IPS-18a (cell line): ENCODE results near the gene ARTN.

Experiments
- H3K27ac ChIP-seq: one replicate; pipeline ENCODE4 v1.5.1; 2013; ENCODE audit warnings: low read length
- H3K27me3 ChIP-seq: one replicate; pipeline ENCODE4 v1.6.1; 2013; ENCODE audit warnings: mild to moderate bottlenecking, low read length; ENCODE audit not compliant: control insufficient read depth, insufficient read depth
- H3K36me3 ChIP-seq: one replicate; pipeline ENCODE4 v1.6.1; 2013; ENCODE audit warnings: low read depth, low read length; ENCODE audit not compliant: control insufficient read depth
- H3K4me1 ChIP-seq: one replicate; pipeline ENCODE4 v1.6.1; 2013; ENCODE audit warnings: low read depth, low read length; ENCODE audit not compliant: control insufficient read depth
- H3K4me3 ChIP-seq: one replicate; pipeline ENCODE4 v1.5.1; 2013; ENCODE audit warnings: low read length
- H3K9ac ChIP-seq: one replicate; pipeline ENCODE4 v1.6.1; 2013; ENCODE audit warnings: mild to moderate bottlenecking, low read length, moderate library complexity
- H3K9me3 ChIP-seq: one replicate; pipeline ENCODE4 v1.6.1; 2013; ENCODE audit warnings: low read depth, low read length; ENCODE audit not compliant: control insufficient read depth

The ARTN gene

DNA sequence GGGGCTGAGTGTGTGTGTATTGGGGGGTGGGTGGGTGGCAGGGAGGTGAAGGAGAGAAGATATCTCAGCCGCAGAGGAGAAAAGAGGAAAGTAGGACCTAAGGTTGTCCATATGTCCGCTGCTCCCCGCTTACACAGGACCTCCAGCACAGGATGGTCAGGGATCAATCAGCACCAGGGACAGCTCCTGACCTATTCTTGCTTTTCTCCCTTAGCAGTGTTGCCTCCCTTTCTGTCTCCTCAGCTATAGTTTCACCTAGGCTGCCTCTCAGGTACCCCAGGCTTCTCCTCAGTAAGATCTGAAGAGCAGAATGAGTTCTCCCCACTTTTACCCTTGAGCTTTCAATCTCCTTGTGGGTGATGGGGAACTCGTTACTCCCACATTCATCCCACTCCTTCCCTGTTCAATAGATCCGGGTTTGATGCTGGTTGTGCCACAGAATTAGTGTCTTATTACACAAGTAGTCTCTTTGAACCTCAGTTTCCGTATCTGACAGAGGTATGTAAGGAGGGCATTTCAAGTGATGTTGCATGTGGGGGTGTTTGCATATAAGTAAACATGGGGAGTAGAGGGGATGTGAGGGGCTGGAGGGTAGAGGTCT is 34.8 kb downstream of the ARTN start:
- Histone ChIP-seq H3K9ac (no peak overlapping the region), H3K27ac (no peak overlapping the region), H3K36me3 (peaks cover 19% of the 10 kb centered on the region), H3K27me3 (no peaks in the 10 kb centered on the region), H3K9me3 (no peaks in the 10 kb centered on the region), H3K4me1 (peaks cover 3% of the 10 kb centered on the region), H3K4me3 (no peak overlapping the region)

DNA sequence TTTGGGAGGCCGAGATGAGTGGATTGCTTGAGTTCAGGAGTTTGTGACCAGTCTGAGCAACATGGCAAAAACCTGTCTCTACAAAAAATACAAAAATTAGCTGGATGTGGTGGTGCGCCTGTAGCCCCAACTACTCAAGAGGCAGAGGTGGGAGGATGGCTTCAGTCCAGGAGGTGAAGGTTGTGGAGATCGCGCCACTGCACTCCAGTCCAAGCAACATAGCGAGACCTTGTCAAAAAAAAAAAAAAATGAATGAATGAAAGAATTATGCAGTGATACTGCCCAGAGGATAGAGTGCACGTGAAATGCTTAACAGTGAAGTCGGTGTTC is 35.8 kb downstream of the ARTN start:
- peak overlapping the region; percentile 91 for H3K4me3 ChIP-seq
- no peak overlapping the region for H3K27ac ChIP-seq
- H3K9me3 ChIP-seq = no peaks in the 10 kb centered on the region

DNA sequence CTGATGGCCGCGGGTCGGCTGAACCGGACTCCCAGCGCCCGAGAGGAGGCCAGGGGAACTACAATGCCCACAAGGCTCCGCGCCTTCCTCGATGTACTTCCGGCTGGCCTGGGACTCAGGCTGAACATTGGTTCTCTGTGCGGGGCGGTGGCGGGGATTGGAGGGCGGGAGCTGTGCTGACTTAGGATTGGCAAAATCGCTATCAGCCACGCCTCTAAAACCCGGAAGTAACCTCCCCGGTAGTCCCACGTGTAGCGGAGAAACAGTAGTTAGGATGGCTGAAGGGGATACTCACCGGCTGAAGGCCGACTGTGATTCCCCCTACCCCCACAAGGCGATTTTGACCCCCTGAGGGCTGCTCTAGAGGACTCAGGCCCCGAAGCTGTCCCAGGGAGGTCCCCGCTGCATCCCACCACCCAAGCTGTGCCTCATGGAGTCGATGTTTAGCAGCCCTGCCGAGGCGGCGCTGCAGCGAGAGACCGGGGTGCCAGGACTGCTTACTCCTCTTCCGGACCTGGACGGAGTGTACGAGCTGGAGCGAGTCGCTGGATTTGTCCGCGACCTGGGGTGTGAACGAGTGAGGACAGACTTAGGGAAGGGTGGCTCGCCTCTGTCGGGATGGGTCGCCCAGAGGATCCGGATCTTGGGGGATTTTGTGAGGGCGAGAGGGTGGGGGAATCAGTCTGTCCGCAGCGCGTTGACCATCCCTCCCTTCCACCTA is 36.3 kb downstream of the ARTN start, which contains the start of gene DPH2:
Gene DPH2 (plus strand): TSS at position 265 of the 721 bp plus-strand sequence. CDS start 166 bp downstream, at position 431.
- peak within 1 kb of the TSS; percentile 91 for H3K4me3 ChIP-seq
- H3K27me3 ChIP-seq = no peaks in the 10 kb centered on the region
- H3K27ac ChIP-seq = no peak within 1 kb of the TSS
- peaks cover 19% of the 10 kb centered on the region for H3K36me3 ChIP-seq
- H3K4me1 ChIP-seq = peaks cover 11% of the 10 kb centered on the region
- peak within 1 kb of the TSS; percentile 81 for H3K9ac ChIP-seq
- no peaks in the 10 kb centered on the region for H3K9me3 ChIP-seq

More for the DNA sequence above, 35.8 kb downstream of the ARTN start:
- Histone ChIP-seq H3K4me1 (peaks cover 11% of the 10 kb centered on the region), H3K36me3 (peaks cover 19% of the 10 kb centered on the region), H3K9ac (no peak overlapping the region), H3K27me3 (no peaks in the 10 kb centered on the region)

DNA sequence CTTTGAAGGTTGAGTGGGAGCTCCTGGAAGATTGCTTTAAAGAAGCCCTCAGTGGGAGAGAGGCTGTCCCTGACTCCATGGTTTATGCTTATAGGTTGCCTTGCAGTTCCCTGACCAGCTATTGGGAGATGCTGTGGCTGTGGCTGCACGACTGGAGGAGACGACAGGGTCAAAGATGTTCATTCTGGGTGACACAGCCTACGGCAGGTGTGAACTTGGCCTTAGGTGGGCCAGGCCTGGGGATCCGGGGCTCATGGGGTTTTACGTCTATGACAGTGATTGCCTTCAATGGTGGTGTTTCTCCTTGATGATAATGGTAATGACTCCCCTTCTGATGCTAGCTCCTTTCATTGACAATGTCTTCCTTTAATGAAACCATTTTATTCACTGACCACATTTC is 36.9 kb downstream of the ARTN start:
- Histone ChIP-seq H3K27ac (no peak overlapping the region), H3K9me3 (no peaks in the 10 kb centered on the region), H3K4me1 (peaks cover 11% of the 10 kb centered on the region), H3K27me3 (no peaks in the 10 kb centered on the region), H3K4me3 (peak overlapping the region; percentile 91), H3K9ac (peak overlapping the region; percentile 81), H3K36me3 (peaks cover 19% of the 10 kb centered on the region)

DNA sequence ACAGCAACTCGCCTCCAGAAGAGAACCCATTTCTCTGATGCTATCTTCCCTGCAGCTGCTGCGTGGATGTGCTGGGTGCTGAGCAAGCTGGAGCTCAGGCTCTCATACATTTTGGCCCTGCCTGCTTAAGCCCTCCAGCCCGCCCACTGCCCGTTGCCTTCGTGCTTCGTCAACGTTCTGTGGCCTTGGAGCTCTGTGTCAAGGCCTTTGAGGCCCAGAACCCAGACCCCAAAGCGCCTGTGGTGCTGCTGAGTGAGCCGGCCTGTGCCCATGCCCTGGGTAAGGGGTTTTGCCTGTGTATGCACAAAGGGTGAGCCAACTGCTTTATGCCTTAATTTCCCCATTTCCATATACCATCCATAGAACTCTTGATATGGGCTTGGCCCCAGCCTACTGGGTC is 37.3 kb downstream of the ARTN start:
- no peaks in the 10 kb centered on the region for H3K27me3 ChIP-seq
- peak overlapping the region; percentile 81 for H3K9ac ChIP-seq
- peaks cover 19% of the 10 kb centered on the region for H3K36me3 ChIP-seq
- H3K27ac ChIP-seq = no peak overlapping the region
- H3K4me3 ChIP-seq = peak overlapping the region; percentile 91
- no peaks in the 10 kb centered on the region for H3K9me3 ChIP-seq
- H3K4me1 ChIP-seq = peaks cover 15% of the 10 kb centered on the region

DNA sequence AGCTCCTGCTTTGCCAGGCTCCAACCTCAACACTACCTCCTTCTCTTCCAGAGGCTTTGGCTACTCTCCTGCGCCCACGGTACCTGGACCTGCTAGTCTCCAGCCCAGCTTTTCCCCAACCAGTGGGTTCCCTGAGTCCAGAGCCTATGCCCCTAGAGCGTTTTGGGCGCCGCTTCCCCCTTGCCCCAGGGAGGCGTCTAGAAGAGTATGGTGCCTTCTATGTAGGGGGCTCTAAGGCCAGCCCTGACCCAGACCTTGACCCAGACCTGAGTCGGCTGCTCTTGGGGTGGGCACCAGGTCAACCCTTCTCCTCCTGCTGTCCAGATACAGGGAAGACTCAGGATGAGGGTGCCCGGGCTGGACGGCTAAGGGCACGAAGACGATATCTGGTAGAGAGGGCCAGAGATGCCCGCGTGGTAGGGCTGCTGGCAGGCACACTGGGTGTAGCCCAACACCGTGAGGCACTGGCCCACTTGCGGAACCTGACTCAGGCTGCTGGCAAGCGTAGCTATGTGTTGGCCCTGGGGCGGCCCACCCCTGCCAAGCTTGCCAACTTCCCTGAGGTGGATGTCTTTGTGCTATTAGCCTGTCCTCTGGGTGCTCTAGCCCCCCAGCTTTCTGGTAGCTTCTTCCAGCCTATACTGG is 37.9 kb downstream of the ARTN start:
- Histone ChIP-seq H3K27ac (no peak overlapping the region), H3K4me1 (peaks cover 16% of the 10 kb centered on the region), H3K4me3 (no peak overlapping the region), H3K27me3 (no peaks in the 10 kb centered on the region), H3K9me3 (no peaks in the 10 kb centered on the region), H3K36me3 (peaks cover 22% of the 10 kb centered on the region), H3K9ac (no peak overlapping the region)

DNA sequence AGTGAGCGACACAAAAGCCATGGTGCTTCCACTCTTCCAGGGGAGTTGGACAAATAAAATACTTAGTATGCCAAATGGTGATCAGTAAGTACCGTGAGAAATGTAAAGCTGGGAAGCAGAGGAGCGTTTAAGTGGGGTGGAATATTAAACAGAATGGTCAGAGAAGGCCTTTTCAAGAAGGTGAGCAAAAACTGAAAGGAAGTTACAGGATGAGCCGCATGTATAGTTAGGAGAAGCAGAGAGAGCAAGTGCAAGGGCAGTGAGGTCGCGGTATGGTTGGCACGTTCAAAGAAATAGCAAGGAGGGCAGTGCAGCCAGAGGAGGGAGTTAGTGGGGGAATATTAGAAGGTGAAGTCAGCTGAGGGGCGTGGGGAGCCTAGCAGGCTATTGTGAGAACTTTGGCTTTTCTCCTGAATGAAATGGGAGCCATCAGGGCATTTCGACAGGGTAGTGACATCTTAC is 40.4 kb downstream of the ARTN start:
- Histone ChIP-seq H3K4me1 (peaks cover 16% of the 10 kb centered on the region), H3K27me3 (no peaks in the 10 kb centered on the region), H3K9ac (peak overlapping the region; percentile 53), H3K9me3 (no peaks in the 10 kb centered on the region), H3K36me3 (peaks cover 33% of the 10 kb centered on the region), H3K27ac (no peak overlapping the region), H3K4me3 (peak overlapping the region; percentile 86)

DNA sequence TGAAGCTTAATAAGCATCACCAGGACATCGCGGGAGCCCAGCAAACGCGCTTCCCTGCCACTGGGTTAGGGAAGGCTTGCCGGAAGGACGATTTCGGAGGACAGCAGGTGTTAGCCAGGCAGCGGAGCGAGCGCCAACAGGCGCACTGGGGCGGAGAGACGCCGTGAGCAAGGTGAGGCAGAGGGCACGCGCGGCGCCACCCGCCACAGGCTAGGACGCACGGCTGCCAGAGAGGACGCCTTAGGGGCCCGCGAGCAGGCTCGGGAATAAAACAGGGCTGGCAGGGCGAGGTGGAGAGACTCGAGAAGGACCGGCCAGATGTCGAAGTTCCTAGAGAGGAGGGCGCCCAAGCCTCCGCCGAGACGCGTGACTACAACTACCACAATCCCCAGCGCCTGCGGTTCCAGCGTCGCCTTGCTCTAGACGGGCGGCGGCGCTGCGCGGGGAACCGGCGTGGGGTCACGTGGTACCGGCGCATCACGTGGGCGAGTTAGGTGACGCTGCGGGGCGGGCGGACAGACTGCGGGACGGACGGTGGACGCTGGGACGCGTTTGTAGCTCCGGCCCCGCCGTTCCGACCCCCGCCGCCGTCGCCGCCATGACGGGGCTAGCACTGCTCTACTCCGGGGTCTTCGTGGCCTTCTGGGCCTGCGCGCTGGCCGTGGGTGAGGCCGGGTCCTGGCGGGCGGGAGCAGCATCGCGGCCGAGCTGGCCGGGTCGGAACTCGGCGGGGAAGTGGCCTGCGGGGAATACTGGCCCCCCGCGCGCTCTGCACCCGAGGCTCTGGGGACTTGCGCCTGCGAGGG is 41.0 kb downstream of the ARTN start, which contains the start of gene ATP6V0B:
Gene ATP6V0B (plus strand): TSS at position 518 of the 806 bp plus-strand sequence. CDS start 81 bp downstream, at position 599.
- H3K9ac ChIP-seq = peak within 1 kb of the TSS; percentile 77
- no peaks in the 10 kb centered on the region for H3K9me3 ChIP-seq
- peak within 1 kb of the TSS; percentile 86 for H3K4me3 ChIP-seq
- H3K27me3 ChIP-seq = no peaks in the 10 kb centered on the region
- H3K36me3 ChIP-seq = peaks cover 33% of the 10 kb centered on the region
- H3K27ac ChIP-seq = no peak within 1 kb of the TSS
- peaks cover 12% of the 10 kb centered on the region for H3K4me1 ChIP-seq

DNA sequence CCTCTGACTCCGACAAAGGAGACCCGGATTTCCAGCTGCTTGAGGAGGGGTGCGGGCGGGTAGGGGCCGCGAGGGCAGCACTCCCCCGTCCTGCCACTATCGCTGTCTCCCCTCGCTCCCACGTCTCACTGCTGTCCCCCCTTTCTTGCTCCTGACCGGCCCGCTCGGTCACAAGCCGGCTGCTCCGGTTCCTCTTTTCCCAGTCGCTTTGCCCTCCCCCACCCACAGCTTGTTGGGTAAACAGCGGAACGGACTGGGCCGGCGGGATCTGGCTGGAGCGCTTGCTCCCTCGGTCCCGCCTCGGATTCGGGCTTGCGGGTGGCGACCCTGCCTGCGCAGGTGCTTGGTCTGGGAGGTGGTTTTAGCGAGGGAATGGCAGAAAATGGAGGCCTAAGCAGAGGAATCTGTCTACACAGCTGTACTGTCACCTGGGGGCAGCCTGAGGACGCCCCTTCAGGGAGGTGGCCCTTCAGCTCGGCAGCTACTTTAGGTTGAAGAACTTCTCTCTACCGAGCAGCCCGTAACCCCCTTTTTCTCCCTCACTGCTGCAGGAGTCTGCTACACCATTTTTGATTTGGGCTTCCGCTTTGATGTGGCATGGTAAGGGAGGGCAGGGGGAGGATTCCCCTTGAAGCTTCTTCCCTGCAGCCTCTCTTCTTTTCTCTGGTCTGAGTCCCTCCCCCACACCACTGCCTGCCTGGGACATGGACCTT is 41.8 kb downstream of the ARTN start:
- Histone ChIP-seq H3K27ac (no peak overlapping the region), H3K4me3 (peak overlapping the region; percentile 86), H3K4me1 (peaks cover 17% of the 10 kb centered on the region), H3K27me3 (no peaks in the 10 kb centered on the region), H3K9ac (peak overlapping the region; percentile 77), H3K9me3 (no peaks in the 10 kb centered on the region), H3K36me3 (peaks cover 33% of the 10 kb centered on the region)

DNA sequence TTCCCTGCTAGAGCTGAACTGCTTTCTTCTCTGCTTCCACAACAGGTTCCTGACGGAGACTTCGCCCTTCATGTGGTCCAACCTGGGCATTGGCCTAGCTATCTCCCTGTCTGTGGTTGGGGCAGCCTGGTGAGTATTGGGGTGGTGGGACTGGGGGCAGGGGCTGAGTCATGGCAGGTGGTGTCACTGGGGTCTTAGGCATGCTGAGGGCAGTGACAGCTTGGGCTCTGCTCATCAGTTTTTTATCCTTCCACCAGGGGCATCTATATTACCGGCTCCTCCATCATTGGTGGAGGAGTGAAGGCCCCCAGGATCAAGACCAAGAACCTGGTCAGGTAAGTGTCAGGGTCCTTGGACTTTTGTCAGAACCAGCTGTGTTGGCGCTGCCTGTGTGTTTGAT is 42.4 kb downstream of the ARTN start:
- Histone ChIP-seq H3K9me3 (no peaks in the 10 kb centered on the region), H3K27ac (no peak overlapping the region), H3K4me3 (peak overlapping the region; percentile 86), H3K4me1 (peaks cover 17% of the 10 kb centered on the region), H3K9ac (no peak overlapping the region), H3K36me3 (peaks cover 33% of the 10 kb centered on the region), H3K27me3 (no peaks in the 10 kb centered on the region)
